ENCODE measurements around the gene B4GALT2.

The B4GALT2 gene

DNA sequence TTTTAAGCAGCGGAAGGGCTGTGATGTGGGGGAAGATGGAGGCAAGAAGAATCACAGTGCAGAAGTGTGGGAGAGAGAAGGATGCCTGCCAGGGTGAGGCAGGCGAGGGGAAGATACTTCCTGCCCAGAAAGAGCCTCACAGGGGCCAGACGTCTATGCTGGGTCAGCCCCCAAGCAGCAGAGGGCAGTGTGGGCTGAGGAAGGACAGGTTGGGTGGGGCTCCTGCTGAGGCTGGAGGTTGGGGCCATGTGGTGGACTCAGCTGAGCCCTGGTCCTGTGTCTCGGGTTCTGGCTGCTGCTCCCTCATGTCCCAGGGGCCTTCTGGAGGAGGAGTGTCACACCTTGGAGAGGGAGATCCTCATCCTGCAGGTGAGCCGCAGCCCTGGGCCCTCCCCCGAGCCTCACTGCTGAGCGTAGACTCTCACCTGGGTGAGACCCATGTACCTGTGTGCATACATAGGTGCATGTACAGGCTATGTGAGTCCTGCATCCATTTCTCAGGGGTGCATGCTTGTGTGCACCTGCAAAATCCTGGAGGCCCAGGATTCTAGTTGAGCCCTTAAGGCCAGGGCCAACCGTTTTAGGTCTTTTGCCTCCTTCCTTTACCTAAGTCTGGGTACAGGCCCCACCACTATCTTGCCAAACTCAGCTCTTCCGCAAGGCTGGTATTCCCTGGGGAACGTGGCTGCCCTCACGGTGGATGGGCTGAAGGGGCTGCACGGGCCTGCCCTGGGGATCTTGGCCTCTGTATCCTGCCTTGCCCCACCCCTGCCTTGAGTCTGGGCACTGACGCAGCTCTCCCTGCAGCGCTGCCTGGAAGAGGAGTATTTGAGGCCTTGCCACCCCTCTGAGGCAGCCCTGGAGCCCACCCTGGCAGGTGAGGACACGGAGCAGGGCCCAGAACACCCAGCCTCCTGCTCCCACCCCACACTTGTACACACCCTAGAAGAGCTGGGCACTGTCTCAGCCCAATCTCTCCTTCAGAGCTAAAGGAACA, 16.1 kb downstream of the B4GALT2 start:
- H3F3A ChIP-seq (ENCODE audit: insufficient read depth, low read length) = peaks cover 16% of the 10 kb centered on the region
- H3K9me2 ChIP-seq (replicated peaks; ENCODE audit: insufficient read depth, low read length) = no peaks in the 10 kb centered on the region
- no peak overlapping the region for H3K4me2 ChIP-seq (ENCODE audit: low read depth, low read length)
- H3K27ac ChIP-seq (ENCODE audit: low read length) = no peak overlapping the region
- no peaks in the 10 kb centered on the region for H3K79me2 ChIP-seq (ENCODE audit: low read length)
- no peak overlapping the region for H2AFZ ChIP-seq (ENCODE audit: low read length)
- TF ChIP-seq CTCF (IDR thresholded peaks at IDR 0.05; ENCODE audit: low read length) = peak; percentile 31
- no peak for TF ChIP-seq EZH2 (optimal IDR thresholded peaks at IDR 0.05; ENCODE audit: low read depth, low read length)
- no peak for TF ChIP-seq EZH2phosphoT487 (IDR thresholded peaks at IDR 0.05; ENCODE audit: low read length)
- H3K4me1 ChIP-seq (ENCODE audit: low read length) = peaks cover 17% of the 10 kb centered on the region
- no peaks in the 10 kb centered on the region for H3K36me3 ChIP-seq (replicated peaks; ENCODE audit: insufficient read depth, low read length)
- no peaks in the 10 kb centered on the region for H4K20me1 ChIP-seq (ENCODE audit: insufficient read depth, low read length)
- H3K4me3 ChIP-seq (ENCODE audit: low read length) = no peak overlapping the region
- no peaks in the 10 kb centered on the region for H3K27me3 ChIP-seq (replicated peaks; ENCODE audit: insufficient read depth, low read length)
- H3K9ac ChIP-seq (ENCODE audit: low read length) = no peak overlapping the region
- peak; percentile 22 for DNase-seq
- no peaks in the 10 kb centered on the region for H3K9me3 ChIP-seq (replicated peaks; ENCODE audit: insufficient read depth, low read length)

- Histone ChIP-seq H3K9me3 (replicated peaks; ENCODE audit: insufficient read depth, low read length) (no peaks in the 10 kb centered on the region), H3K4me2 (ENCODE audit: low read depth, low read length) (no peak overlapping the region)
These were observed 17.1 kb downstream of the B4GALT2 start for GRCh38 chr1:43995984-43996732.

GRCh38 chr1:43996733-43997115, 17.7 kb downstream of the B4GALT2 start:
- Histone ChIP-seq H2AFZ (ENCODE audit: low read length) (no peak overlapping the region), H4K20me1 (ENCODE audit: insufficient read depth, low read length) (no peaks in the 10 kb centered on the region), H3F3A (ENCODE audit: insufficient read depth, low read length) (peaks cover 12% of the 10 kb centered on the region), H3K79me2 (ENCODE audit: low read length) (no peaks in the 10 kb centered on the region), H3K9ac (ENCODE audit: low read length) (no peak overlapping the region), H3K9me2 (replicated peaks; ENCODE audit: insufficient read depth, low read length) (no peaks in the 10 kb centered on the region), H3K36me3 (replicated peaks; ENCODE audit: insufficient read depth, low read length) (no peaks in the 10 kb centered on the region), H3K27me3 (replicated peaks; ENCODE audit: insufficient read depth, low read length) (no peaks in the 10 kb centered on the region), H3K4me2 (ENCODE audit: low read depth, low read length) (no peak overlapping the region), H3K27ac (ENCODE audit: low read length) (no peak overlapping the region), H3K4me3 (ENCODE audit: low read length) (no peak overlapping the region), H3K9me3 (replicated peaks; ENCODE audit: insufficient read depth, low read length) (no peaks in the 10 kb centered on the region), H3K4me1 (ENCODE audit: low read length) (peaks cover 10% of the 10 kb centered on the region)
- TF ChIP-seq EZH2phosphoT487 (IDR thresholded peaks at IDR 0.05; ENCODE audit: low read length) = no peak
- no peak for TF ChIP-seq EZH2 (optimal IDR thresholded peaks at IDR 0.05; ENCODE audit: low read depth, low read length)
- no peak for TF ChIP-seq CTCF (IDR thresholded peaks at IDR 0.05; ENCODE audit: low read length)
- no peak for DNase-seq

More at GRCh38 chr1:43995984-43996732, 17.1 kb downstream of the B4GALT2 start:
- H3F3A ChIP-seq (ENCODE audit: insufficient read depth, low read length) = peaks cover 14% of the 10 kb centered on the region
- H4K20me1 ChIP-seq (ENCODE audit: insufficient read depth, low read length) = no peaks in the 10 kb centered on the region
- no peaks in the 10 kb centered on the region for H3K27me3 ChIP-seq (replicated peaks; ENCODE audit: insufficient read depth, low read length)
- peaks cover 10% of the 10 kb centered on the region for H3K4me1 ChIP-seq (ENCODE audit: low read length)
- H3K79me2 ChIP-seq (ENCODE audit: low read length) = no peaks in the 10 kb centered on the region
- no peak overlapping the region for H3K27ac ChIP-seq (ENCODE audit: low read length)
- no peak for DNase-seq
- H3K36me3 ChIP-seq (replicated peaks; ENCODE audit: insufficient read depth, low read length) = no peaks in the 10 kb centered on the region
- H3K4me3 ChIP-seq (ENCODE audit: low read length) = no peak overlapping the region
- TF ChIP-seq CTCF (IDR thresholded peaks at IDR 0.05; ENCODE audit: low read length) (no peak), EZH2 (optimal IDR thresholded peaks at IDR 0.05; ENCODE audit: low read depth, low read length) (no peak), EZH2phosphoT487 (IDR thresholded peaks at IDR 0.05; ENCODE audit: low read length) (no peak)
- H2AFZ ChIP-seq (ENCODE audit: low read length) = no peak overlapping the region
- H3K9ac ChIP-seq (ENCODE audit: low read length) = no peak overlapping the region
- H3K9me2 ChIP-seq (replicated peaks; ENCODE audit: insufficient read depth, low read length) = no peaks in the 10 kb centered on the region

Data from MM.1S (cell line).